ENCODE results near the gene SLC25A10. TPM values are rescaled to one million over a fixed set of nuclear protein-coding genes. Genes with fewer than 3 reads are reported as not detected.

SLC25A10 gene
- total RNA-seq, 1 experiment from 2014 or later: 30.9 TPM

- H4K5ac ChIP-seq (ENCODE audit: insufficient read length, low read depth, low read length): no peak overlapping the region
- Mint-ChIP-seq H3K4me3 (peak overlapping the region; percentile 75 to 95; a peak in 4 of 5 replicates), H3K36me3 (ENCODE audit: insufficient read depth in 1 of 3, low read depth in 3 of 3) (peaks cover 6 to 21% (median 9%) of the 10 kb centered on the region in 3 experiments), H3K9me3 (no peaks in the 10 kb centered on the region; a peak in 1 of 5 replicates), H3K27ac (peak overlapping the region in 1 of 3 experiments; percentile 39; a peak in 1 of 7 replicates), H3K4me1 (peaks cover 24% of the 10 kb centered on the region in 2 experiments), H3K27me3 (ENCODE audit: low read depth) (no peaks in the 10 kb centered on the region; the same call in 1 of the 2 replicates)
- no peak for DNase-seq
- WGBS (ENCODE audit: extremely low coverage, insufficient read length, low lambda C conversion rate): no CpG with 5 or more reads among the region's 36 CpGs
- no peak overlapping the region for H2AK5ac ChIP-seq (ENCODE audit: insufficient read length, low read length)
- no peak for TF ChIP-seq CTCF (conservative IDR thresholded peaks at IDR 0.05)
- no peak overlapping the region for H3K14ac ChIP-seq (ENCODE audit: insufficient read depth, low read length)
- H3K18ac ChIP-seq (ENCODE audit: insufficient read length, low read depth, low read length): no peak overlapping the region
- peaks cover 20% of the 10 kb centered on the region for H3K23me2 ChIP-seq (ENCODE audit: insufficient read length, low read depth, low read length, poor library complexity, severe bottlenecking)
- H3K23ac ChIP-seq (ENCODE audit: insufficient read length, low read depth, low read length): no peak overlapping the region
- no peak overlapping the region for H4K8ac ChIP-seq (replicated peaks; ENCODE audit: insufficient read length, low read depth, low read length)
- H3K4me2 ChIP-seq (ENCODE audit: insufficient read depth, insufficient read length, low read length): peak overlapping the region; percentile 62
- H3K4ac ChIP-seq (ENCODE audit: low read depth, low read length): no peak overlapping the region
- no peaks in the 10 kb centered on the region; the same call in 1 of the 2 replicates for H3K4me1 ChIP-seq (ENCODE audit: insufficient read depth, low read length)
- H3K27ac ChIP-seq (ENCODE audit: insufficient read length, low read depth, low read length): no peak overlapping the region
- H3K56ac ChIP-seq (ENCODE audit: insufficient read length, low read depth, low read length): no peak overlapping the region
- no peak overlapping the region for H2BK15ac ChIP-seq (ENCODE audit: low read depth, low read length)
- H3K9ac ChIP-seq (ENCODE audit: extremely low read depth, insufficient read length, low read length): no peak overlapping the region
- H3T11ph ChIP-seq (ENCODE audit: low read length): no peak overlapping the region
- no peaks in the 10 kb centered on the region; the same call in 1 of the 2 replicates for H3K79me2 ChIP-seq (ENCODE audit: insufficient read depth, low read length)
- no peaks in the 10 kb centered on the region for H3K27me3 ChIP-seq (ENCODE audit: insufficient read depth, low read length)
- no peak overlapping the region for H2BK20ac ChIP-seq (ENCODE audit: low read depth, low read length, poor library complexity, severe bottlenecking)
- no peaks in the 10 kb centered on the region for H3K9me3 ChIP-seq (ENCODE audit: control insufficient read depth, low read depth, low read length)
- no peak overlapping the region for H2BK12ac ChIP-seq (ENCODE audit: insufficient read length, low read depth, low read length)
- H2AFZ ChIP-seq (ENCODE audit: low read length): no peak overlapping the region
- H3K79me1 ChIP-seq (ENCODE audit: insufficient read depth, low read depth, low read length, poor library complexity, severe bottlenecking): no peaks in the 10 kb centered on the region
- no peak overlapping the region for H4K91ac ChIP-seq (ENCODE audit: insufficient read length, low read depth, low read length)
- no peaks in the 10 kb centered on the region for H4K20me1 ChIP-seq (ENCODE audit: control insufficient read depth, insufficient read depth, insufficient read length)
- H2BK120ac ChIP-seq (ENCODE audit: low read depth, low read length, poor library complexity, severe bottlenecking): no peak overlapping the region
- H2BK5ac ChIP-seq (ENCODE audit: insufficient read length, low read length): no peak overlapping the region
Measured at GRCh38 chr17:81713556-81714411, 1.7 kb downstream of the SLC25A10 start.
